NCI-H1105 treated with DMSO at 0.1 percent for 48 hours (cell line): Measurements from ENCODE around the gene FAM43A.
A peak's percentile ranks its signal among the peaks of the same experiment; 100 is the strongest.

Experiments used
- DNase-seq: peaks from one replicate; lab custom pipeline; 2025; lab: John Stamatoyannopoulos, UW

The FAM43A gene

GRCh38 chr3:194685718-194686413 lies at the start of gene FAM43A:
Gene FAM43A (plus strand): TSS chr3:194685883. CDS start chr3:194686827, 944 bp downstream.
- peak; percentile 94 for DNase-seq

DNA sequence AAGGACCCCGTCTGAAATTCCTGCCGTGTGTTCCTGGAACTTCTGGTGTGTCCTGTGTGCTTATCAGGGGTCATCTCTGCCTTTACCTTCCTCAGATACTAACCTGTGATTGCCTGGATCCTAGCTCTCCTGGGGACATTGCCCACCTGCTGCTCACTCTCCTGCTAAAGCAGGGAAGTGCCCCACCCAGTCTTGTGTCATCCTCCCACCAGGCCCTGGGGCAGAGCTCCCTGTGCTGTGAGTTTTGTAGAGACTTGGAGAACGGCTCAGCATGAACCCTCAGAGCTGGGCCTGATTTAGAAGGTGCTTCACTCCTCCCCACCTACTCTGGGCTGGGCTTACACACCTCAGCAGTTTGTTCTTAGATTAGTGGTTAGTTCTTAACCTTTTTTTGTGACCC lies 48.6 kb upstream of the FAM43A start:
- no peak for DNase-seq

- DNase-seq: no peak
These were observed 47.9 kb upstream of the FAM43A start for GRCh38 chr3:194637541-194638400.

DNA sequence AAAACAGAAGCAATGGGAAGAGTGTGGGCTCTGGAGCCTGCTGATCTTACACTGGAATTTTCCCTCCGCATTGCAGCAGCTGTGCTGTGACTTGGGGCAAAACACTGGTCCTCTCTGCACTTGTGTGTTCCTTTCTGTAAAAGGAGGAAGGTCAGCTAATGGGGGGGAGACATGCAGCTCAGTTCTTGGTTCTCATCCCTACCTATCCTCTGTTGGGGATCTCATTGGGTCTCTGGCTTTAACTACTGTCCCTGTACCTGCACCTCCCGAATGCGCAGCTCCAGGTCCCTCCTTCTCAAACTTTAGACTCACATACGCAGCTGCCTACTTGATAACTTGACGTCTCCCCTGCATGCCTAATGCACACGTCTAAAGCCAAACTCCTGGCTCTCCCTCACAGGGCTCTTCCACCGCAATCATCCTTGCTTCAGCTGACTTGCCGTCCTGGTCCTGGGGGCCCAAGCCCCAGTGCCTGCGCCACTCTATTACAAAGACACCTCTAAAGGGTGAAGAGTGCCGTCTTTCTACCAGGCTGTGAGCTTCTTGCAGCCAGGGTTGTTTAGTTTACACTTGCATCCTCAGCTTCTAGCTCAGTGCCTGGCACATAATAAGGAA lies 46.6 kb upstream of the FAM43A start:
- no peak for DNase-seq

DNA sequence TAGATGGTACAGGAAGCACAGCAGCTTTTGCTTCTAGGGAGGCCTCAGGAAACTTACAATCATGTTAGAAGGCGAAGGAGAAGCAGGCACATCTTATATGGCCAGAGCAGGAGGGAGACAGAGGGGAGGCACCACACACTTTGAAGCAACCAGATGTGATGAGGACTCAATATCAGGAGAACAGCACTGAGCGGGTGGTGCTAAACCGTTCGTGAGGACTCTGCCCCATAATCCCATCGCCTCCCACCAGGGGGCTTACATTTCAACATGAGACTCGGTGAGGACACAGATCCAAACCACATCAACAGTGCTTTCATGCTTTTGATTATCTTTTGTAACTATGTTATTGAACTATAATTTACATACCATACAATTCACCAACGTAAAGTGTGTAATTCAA lies 44.9 kb upstream of the FAM43A start:
- DNase-seq: no peak

DNA sequence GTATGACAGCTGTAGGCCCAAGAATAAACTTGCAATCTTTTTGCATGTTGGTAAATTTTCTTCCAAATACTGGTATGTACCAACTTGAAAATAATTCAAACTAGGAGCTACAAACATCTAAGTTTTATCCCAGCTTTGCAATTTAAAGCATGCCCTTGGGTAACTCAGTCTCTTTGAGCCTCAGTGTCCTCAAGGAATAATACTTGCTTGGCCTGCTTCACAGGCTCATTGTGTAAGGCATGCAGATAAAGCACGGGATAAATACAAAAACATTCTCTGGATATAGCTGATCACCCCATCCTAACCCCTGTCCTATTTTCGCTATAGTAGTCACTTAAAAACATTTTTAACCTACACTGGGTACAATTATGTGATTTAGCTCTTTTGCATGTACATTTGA lies 42.9 kb upstream of the FAM43A start:
- DNase-seq: no peak

GRCh38 chr3:194647747-194648146 lies 37.9 kb upstream of the FAM43A start:
- DNase-seq: no peak

- no peak for DNase-seq
These were observed 31.2 kb upstream of the FAM43A start for GRCh38 chr3:194654443-194654842.

DNA sequence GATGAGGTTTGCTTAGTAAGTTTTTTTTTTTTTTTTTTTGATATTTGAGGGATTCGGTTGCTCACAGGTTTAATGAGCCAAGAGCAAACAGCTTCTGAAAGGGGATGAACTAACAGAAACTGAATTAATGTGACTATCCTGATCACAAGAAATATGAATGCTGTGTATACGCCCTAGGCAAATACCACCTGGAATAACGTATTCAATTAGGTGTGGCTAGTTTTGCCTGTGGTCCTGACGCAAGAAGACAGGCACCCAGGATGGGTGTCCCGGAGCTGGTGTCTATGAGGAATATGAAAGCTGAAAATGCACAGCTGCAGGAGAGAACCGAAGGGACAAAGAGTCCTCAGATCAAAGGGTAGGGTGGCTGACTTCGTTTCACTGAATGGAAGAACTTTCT lies 28.2 kb upstream of the FAM43A start:
- DNase-seq: no peak

GRCh38 chr3:194658477-194659242 lies 27.0 kb upstream of the FAM43A start:
- DNase-seq: no peak

- no peak for DNase-seq
These were observed 25.9 kb upstream of the FAM43A start for GRCh38 chr3:194659778-194660177.

DNA sequence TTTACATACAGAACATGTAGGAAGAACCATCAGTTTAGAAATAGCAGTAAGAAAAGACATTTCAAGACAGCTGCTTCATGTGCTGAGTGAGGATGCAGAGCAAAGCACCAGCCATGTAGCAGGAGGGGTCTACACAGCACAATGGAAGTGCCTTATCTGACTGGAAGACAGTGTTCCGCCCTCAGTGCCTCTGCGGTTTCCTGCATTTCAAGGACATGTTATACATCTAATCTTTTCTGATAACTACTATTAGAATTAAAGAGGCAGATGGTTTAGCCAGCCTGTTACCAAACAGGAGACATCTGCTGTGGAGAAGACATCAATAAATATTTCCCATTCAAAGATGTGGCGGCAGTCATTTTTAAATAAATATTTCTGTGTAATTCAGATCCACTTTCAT lies 24.3 kb upstream of the FAM43A start:
- DNase-seq: no peak

- DNase-seq: no peak
These were observed 23.7 kb upstream of the FAM43A start for GRCh38 chr3:194661946-194662345.

DNA sequence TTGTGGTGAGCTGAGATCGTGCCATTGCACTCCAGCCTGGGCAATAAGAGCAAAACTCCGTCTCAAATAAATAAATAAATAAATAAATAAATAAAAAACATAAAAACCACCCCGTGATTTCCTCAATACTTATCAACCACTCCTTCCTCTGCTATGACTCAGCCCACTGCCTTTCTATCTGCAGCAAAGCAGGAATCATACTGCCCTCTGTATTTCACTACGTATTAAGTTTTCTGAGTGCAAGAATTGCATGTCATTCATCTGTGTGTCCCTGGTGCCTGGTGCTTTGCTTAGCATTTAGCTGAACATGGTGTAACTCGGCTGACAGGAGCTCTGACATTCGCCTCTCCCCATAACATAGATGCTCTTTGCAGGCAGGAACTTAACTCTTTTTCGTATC lies 20.8 kb upstream of the FAM43A start:
- DNase-seq: no peak

DNA sequence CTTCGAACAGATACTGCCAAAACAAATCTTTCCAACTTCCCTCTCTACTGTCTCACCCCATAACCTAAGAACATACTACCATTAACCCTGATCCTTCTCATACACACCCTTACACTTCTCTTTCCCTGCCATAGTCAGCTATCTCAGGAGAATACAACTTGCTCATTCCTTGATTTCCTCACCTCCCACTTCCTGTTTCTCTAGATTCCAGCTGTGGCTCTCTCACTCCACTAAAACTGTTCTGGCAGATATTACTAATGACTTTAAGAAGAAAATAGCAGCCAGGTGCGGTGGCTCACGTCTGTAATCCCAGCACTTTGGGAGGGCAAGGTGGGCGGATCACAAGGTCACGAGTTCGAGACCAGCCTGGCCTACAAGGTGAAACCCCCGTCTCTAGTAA lies 18.3 kb upstream of the FAM43A start:
- no peak for DNase-seq

- DNase-seq: peak; percentile 63
These were observed 14.2 kb upstream of the FAM43A start for GRCh38 chr3:194671511-194671899.

DNA sequence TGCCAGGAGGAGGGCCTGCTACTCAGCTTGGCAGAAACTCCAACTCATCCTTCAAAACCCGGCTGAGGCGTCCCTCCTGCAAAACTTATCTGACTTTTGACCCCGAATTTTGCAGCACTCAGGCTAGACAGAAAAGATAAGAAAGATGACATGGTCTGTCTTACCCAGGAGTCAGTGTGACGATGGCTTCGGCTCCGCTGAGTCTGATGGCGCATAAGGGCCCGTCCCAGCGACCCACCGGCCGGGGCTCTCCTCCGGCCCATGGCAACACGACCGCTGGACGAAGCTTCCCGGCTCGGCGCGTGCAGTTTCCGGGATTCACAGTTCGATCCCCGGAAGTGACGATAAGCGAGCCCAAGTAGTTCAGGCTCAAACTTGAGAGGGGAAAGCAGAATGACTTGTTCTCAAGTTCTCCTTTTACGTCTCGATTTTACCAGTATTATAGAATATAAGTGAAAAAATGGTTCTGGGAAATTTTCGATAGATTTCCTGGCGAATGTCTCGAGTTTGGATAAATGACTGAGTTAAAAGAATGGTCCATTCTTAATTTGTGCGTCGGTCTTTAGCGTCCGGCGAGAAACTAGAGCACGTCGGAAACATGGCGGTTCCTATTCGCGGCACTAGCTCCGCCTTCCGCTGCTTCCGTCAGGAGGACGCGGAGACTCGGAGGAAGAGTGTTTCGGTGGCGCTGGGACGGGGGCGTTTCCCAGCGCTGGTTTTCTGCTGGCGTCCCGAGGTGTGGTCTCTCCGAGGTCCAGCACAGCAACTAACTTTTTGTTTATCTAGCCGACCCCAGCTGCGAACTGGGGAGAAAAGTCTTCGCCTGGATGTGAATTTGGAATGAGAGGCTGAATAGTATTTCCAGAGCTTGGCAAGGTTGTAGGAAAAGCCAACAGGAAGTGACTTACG lies 13.5 kb upstream of the FAM43A start, which contains the start of gene LSG1:
Gene LSG1 (minus strand): TSS at position 292 of the 909 bp plus-strand sequence. CDS start 29 bp downstream, at position 263.
- DNase-seq: peak; percentile 99

DNA sequence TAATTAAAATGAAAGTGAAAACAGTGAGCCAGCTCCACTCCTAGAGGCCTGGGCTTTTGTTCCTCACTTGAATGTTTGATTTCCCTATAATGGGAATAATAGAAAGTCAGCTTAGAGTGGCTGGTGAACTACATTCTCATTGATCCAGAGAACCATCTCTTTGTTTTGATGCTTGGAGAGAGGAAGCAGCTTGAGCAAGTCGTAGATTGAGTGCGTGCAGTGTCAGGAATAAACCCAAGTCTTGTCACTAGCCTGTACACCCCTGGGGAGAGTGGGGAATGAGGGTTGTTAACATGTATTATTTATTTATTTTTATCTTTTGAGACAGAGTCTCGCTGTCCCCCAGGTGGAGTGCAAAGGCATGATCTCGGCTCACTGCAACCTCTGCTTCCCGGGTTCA lies 12.8 kb upstream of the FAM43A start:
- DNase-seq: no peak

DNA sequence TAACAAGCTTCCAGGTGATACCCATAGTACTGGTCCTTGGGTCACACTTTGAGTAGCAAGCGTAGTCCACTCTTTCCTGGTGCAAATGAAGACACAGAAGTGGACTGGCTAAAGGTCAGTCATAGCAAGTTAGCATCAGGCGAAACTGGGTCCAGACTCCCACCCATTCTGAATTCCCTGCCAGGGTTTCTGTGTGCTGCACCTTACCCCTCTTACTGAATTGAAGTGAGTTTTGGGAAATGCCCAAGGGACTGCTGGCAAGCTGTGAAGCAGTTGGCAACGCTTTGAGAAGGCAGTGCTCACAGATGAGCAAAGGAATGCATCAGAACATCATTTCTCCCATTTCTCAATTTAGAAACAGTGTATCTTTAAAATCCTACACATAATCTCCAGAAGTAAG lies 11.9 kb upstream of the FAM43A start:
- no peak for DNase-seq

- DNase-seq: no peak
These were observed 10.5 kb upstream of the FAM43A start for GRCh38 chr3:194675081-194675640.

DNA sequence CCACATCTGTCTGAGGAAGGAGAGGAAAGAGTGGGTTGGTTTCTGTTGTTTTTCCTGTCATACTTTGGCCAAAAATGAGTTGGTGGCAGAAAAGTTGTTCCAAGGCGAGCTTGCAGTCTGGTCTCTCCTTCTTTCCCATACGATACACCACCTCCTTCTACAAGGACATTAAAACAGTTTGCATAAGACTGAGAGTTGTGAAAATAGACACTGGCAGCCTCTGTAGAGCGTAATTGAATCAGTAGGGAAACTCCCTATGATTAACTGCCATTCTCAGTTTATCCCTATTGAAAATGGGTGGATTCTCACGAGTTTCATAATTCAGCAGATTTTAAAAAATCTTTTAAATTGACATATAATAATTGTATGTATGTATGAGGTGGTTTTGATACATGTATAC lies 10.0 kb upstream of the FAM43A start:
- no peak for DNase-seq
